ENCODE data around the gene TBCD.
"Not testable (repeated sequence)": the region's sequence is repeated elsewhere in the genome, so short reads cannot be mapped to it uniquely, and the experiment has no call there.

TBCD gene

GRCh38 chr17:82960419-82961271 is 208.8 kb downstream of the TBCD start:
- no peak for DNase-seq

- DNase-seq: no peak
Observed at GRCh38 chr17:82961366-82962162, 209.7 kb downstream of the TBCD start.

- DNase-seq: no peak
Observed at GRCh38 chr17:82962163-82962720, 210.4 kb downstream of the TBCD start.

GRCh38 chr17:82963104-82963950 is 211.5 kb downstream of the TBCD start:
- peak; percentile 37 for DNase-seq

- DNase-seq: not testable (repeated sequence)
Observed at GRCh38 chr17:82964451-82964850, 212.6 kb downstream of the TBCD start.

- no peak for DNase-seq
Observed at GRCh38 chr17:82964851-82965341, 213.0 kb downstream of the TBCD start.

- DNase-seq: no peak
Observed at GRCh38 chr17:82965371-82965770, 213.5 kb downstream of the TBCD start.

- no peak for DNase-seq
Observed at GRCh38 chr17:82966415-82966814, 214.6 kb downstream of the TBCD start.

GRCh38 chr17:82967268-82968032 is 215.6 kb downstream of the TBCD start:
- no peak for DNase-seq

- not testable (repeated sequence) for DNase-seq
Observed at GRCh38 chr17:82968033-82968841, 216.4 kb downstream of the TBCD start.

GRCh38 chr17:82970067-82970466 is 218.2 kb downstream of the TBCD start:
- no peak for DNase-seq

GRCh38 chr17:82970818-82971590 is 219.1 kb downstream of the TBCD start:
- DNase-seq: no peak

- no peak for DNase-seq
Observed at GRCh38 chr17:82972836-82973372, 221.0 kb downstream of the TBCD start.

GRCh38 chr17:82973456-82974135 is 221.7 kb downstream of the TBCD start:
- DNase-seq: no peak

GRCh38 chr17:82974136-82974952 is 222.5 kb downstream of the TBCD start:
- no peak for DNase-seq

GRCh38 chr17:82976982-82977488 is 225.2 kb downstream of the TBCD start:
- no peak for DNase-seq

GRCh38 chr17:82977606-82978005 is 225.7 kb downstream of the TBCD start:
- no peak for DNase-seq

GRCh38 chr17:82978765-82979349 is 227.0 kb downstream of the TBCD start:
- peak; percentile 32 for DNase-seq

All from CD4-positive, alpha-beta T cell treated with Interleukin-12 subunit alpha and Interleukin-12 subunit beta, for 1 hour (primary cell).